KBM-7 (cell line): ENCODE data around the gene TMEM94.
"Not testable (repeated sequence)": the region's sequence is repeated elsewhere in the genome, so short reads cannot be mapped to it uniquely, and the experiment has no call there.

Experiments used
- DNase-seq: peaks from one replicate; pipeline ENCODE4 v3.0.0-alpha.2; 2015
- in situ Hi-C: fragments of 300-500 bp; cut with MboI; formaldehyde crosslinking; loops from 2 replicates; pipeline ENCODE4 v1.14.3; 2020; ENCODE audit warnings: low sequenced_read_pairs, low pct_unique_long_range_greater_than_20kb, mixed read lengths

Gene TMEM94

GRCh38 chr17:75456417-75457046, at the start of gene TMEM94:
TMEM94 (plus strand) TSS chr17:75456635; CDS start chr17:75471906, 15,271 bp downstream.
- DNase-seq: peak; percentile 97

GRCh38 chr17:75407655-75408352, 48.6 kb upstream of the TMEM94 start:
- no peak for DNase-seq
- in situ Hi-C loops: no loop called here

More at GRCh38 chr17:75456417-75457046, at the start of gene TMEM94:
- in situ Hi-C loops: no loop called here

- in situ Hi-C loops: no loop called here
- DNase-seq: no peak
These were observed 46.3 kb upstream of the TMEM94 start for GRCh38 chr17:75410141-75410540.

GRCh38 chr17:75411328-75412067, 44.9 kb upstream of the TMEM94 start:
- in situ Hi-C loops: no loop called here
- DNase-seq: peak; percentile 91

GRCh38 chr17:75412455-75413317, 43.7 kb upstream of the TMEM94 start:
- peak; percentile 90 for DNase-seq
- in situ Hi-C loops: no loop called here

- DNase-seq: no peak
- in situ Hi-C loops: no loop called here
These were observed 41.9 kb upstream of the TMEM94 start for GRCh38 chr17:75414488-75414887.

- no peak for DNase-seq
- in situ Hi-C loops: no loop called here
These were observed 40.4 kb upstream of the TMEM94 start for GRCh38 chr17:75416006-75416405.

- no peak for DNase-seq
- in situ Hi-C loops: no loop called here
These were observed 39.3 kb upstream of the TMEM94 start for GRCh38 chr17:75417054-75417580.

- in situ Hi-C loops: no loop called here
- peak; percentile 54 for DNase-seq
These were observed 37.9 kb upstream of the TMEM94 start for GRCh38 chr17:75418531-75418930.

GRCh38 chr17:75428543-75429469, 27.6 kb upstream of the TMEM94 start:
- no peak for DNase-seq
- in situ Hi-C loops: no loop called here

- no peak for DNase-seq
These were observed 26.1 kb upstream of the TMEM94 start for GRCh38 chr17:75430159-75430974.

GRCh38 chr17:75433218-75433783, 23.1 kb upstream of the TMEM94 start:
- in situ Hi-C loops: no loop called here
- no peak for DNase-seq

More at GRCh38 chr17:75430159-75430974, 26.1 kb upstream of the TMEM94 start:
- in situ Hi-C loops: no loop called here

- in situ Hi-C loops, DNase-seq: not testable (repeated sequence)
These were observed 22.0 kb upstream of the TMEM94 start for GRCh38 chr17:75434433-75434832.

- DNase-seq, in situ Hi-C loops: not testable (repeated sequence)
These were observed 19.0 kb upstream of the TMEM94 start for GRCh38 chr17:75437404-75437803.

GRCh38 chr17:75439287-75439686, 17.1 kb upstream of the TMEM94 start:
- DNase-seq: no peak
- in situ Hi-C loops: no loop called here

GRCh38 chr17:75440738-75441448, 15.5 kb upstream of the TMEM94 start:
- DNase-seq: no peak
- in situ Hi-C loops: no loop called here
